Astrocyte of the cerebellum (primary cell): ENCODE measurements around the gene ABCD3.
"Not testable (repeated sequence)": the region's sequence is repeated elsewhere in the genome, so short reads cannot be mapped to it uniquely, and the experiment has no call there.

Experiments used
- DNase-seq: peaks from one replicate; pipeline ENCODE4 v3.0.0-alpha.2; 2011; ENCODE audit warnings: low read depth
- H3K4me3 ChIP-seq: 2 replicates; pipeline ENCODE4 v1.5.1; 2011; ENCODE audit warnings: mild to moderate bottlenecking, low read depth, low read length, moderate library complexity
- in situ Hi-C: cut with HindIII; loops from 2 replicates; pipeline ENCODE4 v1.10.0; 2017; ENCODE audit warnings: low sequenced_read_pairs
- TF ChIP-seq, protein P1 (sequence below): IDR thresholded peaks from 2 replicates; pipeline ENCODE4 v1.5.1; 2012; ENCODE audit warnings: low read length, low read depth, moderate library complexity, mild to moderate bottlenecking; ENCODE audit errors: missing control alignments

Gene ABCD3

DNA sequence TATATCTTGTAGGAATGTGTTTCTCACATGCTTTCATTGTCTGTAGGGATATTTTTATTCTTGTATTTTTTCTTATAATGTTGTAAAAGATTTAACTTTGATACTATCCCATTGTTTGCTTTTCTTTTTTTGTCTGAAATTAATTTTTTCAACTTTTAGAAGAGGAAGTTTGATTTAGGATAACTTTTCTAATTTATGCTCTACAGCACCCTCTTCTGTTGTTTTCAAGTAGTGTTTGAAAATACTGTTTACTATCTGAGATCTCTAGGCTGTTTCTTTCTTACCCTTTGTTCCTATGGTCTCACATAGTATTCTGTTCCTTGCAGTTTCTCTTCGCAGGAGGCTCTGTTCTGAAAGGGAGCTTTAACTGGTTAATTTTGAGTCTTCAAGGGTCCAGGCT is 21.9 kb downstream of the ABCD3 start:
- in situ Hi-C loops, result no loop called here
- DNase-seq, result no peak
- TF ChIP-seq, protein P1, sequence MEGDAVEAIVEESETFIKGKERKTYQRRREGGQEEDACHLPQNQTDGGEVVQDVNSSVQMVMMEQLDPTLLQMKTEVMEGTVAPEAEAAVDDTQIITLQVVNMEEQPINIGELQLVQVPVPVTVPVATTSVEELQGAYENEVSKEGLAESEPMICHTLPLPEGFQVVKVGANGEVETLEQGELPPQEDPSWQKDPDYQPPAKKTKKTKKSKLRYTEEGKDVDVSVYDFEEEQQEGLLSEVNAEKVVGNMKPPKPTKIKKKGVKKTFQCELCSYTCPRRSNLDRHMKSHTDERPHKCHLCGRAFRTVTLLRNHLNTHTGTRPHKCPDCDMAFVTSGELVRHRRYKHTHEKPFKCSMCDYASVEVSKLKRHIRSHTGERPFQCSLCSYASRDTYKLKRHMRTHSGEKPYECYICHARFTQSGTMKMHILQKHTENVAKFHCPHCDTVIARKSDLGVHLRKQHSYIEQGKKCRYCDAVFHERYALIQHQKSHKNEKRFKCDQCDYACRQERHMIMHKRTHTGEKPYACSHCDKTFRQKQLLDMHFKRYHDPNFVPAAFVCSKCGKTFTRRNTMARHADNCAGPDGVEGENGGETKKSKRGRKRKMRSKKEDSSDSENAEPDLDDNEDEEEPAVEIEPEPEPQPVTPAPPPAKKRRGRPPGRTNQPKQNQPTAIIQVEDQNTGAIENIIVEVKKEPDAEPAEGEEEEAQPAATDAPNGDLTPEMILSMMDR, result no peak
- no peak overlapping the region for H3K4me3 ChIP-seq

DNA sequence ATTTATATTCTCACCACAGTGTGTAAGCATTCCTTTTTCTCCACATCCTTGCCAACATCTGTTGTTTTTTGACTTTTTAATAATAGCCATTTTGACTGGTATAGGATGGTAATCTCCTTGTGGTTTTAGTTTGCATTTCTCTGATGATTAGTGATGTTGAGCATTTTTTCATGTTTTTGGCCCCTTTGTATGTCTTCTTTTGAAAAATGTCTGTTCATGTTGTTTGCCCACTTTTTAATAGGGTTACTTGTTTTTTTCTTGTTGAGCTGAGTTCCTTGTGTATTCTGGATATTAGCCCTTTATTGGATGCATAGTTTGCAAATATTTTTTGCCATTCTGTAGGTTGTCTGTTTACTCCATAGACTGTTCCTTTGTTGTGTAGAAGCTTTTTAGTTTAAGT is 24.9 kb downstream of the ABCD3 start:
- DNase-seq, in situ Hi-C loops: not testable (repeated sequence)

DNA sequence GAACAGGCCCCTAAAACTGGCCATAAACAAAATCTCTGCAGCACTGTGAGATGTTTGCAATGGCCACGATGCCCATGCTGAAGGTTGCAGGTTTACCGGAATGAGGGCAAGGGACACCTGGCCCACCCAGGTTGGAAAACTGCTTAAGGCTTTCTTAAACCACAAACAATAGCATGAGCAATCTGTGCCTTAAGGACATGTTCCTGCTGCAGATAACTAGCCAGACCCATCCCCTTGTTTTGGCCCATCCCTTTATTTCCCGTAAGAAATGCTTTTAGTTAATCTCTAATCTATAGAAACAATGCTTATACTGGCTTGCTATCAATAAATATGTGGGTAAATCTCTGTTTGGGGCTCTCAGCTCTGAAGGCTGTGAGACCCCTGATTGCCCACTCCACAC is 26.6 kb downstream of the ABCD3 start:
- in situ Hi-C loops, H3K4me3 ChIP-seq, DNase-seq: not testable (repeated sequence)

More for the DNA sequence above, 24.9 kb downstream of the ABCD3 start:
- H3K4me3 ChIP-seq, result not testable (repeated sequence)

DNA sequence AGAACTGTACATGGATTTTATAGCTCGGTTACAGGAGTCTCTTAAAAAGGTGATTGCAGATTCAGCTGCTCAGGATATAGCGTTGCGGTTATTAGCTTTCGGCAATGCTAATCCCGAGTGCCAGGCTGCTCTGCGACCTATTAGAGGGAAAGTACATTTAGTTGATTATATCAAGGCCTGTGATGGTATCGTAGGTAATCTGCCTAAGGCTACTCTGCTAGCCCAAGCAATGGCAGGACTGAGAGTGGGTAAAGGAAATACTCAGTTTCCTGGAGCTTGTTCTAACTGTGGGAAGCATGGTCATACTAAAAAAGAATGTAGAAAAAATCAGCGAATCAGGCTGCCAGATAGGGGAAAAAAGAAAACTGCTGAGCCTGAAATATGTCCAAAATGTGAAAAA is 27.5 kb downstream of the ABCD3 start:
- DNase-seq, H3K4me3 ChIP-seq, in situ Hi-C loops: not testable (repeated sequence)

DNA sequence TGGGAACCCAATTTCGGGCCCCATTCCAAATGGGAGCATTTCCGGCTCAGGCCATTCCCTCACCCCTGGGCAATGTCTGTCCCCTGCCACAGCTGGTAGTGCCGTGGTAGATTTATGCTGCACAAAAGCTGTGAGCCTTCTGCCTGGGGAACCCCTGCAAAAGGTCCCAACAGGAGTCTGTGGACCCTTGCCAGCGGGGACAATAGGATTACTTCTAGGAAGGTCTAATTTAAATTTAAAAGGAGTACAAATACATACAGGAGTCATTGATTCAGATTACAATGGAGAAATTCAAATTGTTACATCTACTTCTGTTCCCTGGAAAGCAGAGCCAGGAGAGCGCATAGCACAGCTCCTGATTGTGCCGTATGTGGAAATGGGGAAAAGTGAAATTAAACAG is 28.0 kb downstream of the ABCD3 start:
- H3K4me3 ChIP-seq, in situ Hi-C loops, DNase-seq: not testable (repeated sequence)

DNA sequence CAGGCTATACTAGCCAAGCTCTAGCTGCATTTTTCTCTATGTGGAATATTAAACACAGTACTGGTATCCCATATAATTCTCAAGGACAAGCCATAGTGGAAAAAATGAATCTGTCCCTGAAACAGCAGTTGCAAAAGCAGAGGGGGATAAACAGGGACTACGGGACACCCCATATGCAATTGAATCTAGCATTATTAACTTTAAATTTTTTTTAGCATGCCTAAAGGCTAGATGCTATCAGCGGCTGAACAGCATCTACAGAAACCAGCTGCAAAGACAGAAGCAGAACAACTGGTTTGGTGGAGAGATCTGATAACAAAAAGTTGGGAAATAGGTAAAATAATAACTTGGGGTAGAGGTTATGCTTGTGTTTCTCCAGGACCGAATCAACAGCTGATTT is 30.6 kb downstream of the ABCD3 start:
- DNase-seq, in situ Hi-C loops, H3K4me3 ChIP-seq: not testable (repeated sequence)

DNA sequence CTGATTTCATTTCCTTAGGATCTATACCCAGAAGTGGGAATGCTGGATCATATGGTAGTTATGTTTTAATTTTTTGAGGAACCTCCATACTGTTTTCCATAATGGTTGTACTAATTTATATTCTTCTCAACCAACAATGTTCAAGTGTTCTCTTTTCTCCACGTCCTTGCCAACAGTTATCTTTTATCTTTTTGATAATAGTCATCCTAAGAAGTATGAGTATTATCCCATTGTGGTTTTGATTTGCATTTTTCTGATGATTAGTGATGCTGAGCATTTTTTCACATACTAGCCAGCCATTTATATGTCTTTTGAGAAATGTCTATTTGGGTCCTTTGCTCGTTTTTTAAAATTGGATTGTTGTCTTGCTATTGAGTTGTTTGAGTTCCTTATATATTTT is 38.5 kb downstream of the ABCD3 start:
- no peak overlapping the region for H3K4me3 ChIP-seq
- DNase-seq, result no peak
- in situ Hi-C loops, result no loop called here

DNA sequence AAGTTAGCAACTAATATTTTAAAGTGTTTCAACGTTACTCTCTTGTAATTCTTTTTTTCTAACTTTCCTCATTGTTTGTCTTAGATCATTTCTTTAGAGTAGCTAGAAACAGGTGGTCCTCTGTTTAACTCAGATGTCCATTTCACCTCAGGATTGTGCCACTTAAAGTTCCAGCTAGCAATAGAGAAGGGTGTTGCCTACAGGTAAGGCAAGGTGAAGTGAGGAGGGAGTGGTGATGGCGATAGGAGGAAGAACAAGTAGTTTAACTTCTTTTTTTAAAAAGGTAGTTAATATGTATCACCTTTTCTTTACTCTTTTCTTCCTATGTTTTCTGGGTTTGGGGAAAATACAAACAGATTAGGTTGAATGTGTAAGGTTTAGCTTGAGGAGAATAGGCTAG is 44.4 kb downstream of the ABCD3 start:
- no peak for DNase-seq
- H3K4me3 ChIP-seq, result no peak overlapping the region
- in situ Hi-C loops, result no loop called here
- TF ChIP-seq, protein P1, result no peak

More for the DNA sequence above, 38.5 kb downstream of the ABCD3 start:
- TF ChIP-seq, protein P1, result no peak

DNA sequence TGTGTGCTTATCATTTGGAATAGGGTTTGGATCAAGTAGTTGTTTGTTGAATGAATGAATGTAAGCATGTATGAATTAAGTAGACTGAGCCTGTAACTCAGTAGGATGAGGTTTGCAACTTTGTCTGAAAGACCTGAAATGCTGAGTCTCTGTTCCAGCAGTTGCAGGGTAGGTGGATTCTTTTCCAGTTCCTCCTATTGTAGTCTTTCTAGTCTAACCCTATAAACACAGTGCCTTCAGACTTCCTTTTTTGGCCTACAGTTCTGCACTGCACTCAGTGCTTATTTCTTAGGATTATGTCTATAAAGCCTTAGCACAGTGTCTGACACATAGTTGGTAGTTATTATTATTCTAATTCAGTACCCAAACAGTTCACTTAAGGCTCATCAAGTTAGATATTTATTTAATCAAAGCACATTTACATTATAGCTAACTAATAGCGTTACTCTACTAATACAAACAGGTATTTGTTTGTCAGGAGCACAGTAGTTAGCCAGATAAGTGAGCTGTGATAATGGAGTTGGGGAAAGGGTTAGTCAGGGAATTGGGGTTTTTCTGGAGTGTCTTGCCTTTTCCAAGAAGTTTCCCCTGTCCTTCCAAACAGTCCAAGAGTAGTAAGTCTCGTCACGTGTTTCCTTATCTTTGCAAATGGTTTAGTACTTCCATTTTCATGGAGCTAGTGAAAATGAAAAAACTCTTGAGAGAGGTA is 45.0 kb downstream of the ABCD3 start:
- in situ Hi-C loops, result no loop called here
- H3K4me3 ChIP-seq, result no peak overlapping the region
- no peak for DNase-seq
- TF ChIP-seq, protein P1, result no peak
